ENCODE results near the gene DCXR. TPM values are rescaled to one million over a fixed set of nuclear protein-coding genes. Genes with fewer than 3 reads are reported as not detected.

Gene DCXR
- polyA plus RNA-seq, 3 donors: 88.8 to 93.1 (median 90.3) TPM

DNA sequence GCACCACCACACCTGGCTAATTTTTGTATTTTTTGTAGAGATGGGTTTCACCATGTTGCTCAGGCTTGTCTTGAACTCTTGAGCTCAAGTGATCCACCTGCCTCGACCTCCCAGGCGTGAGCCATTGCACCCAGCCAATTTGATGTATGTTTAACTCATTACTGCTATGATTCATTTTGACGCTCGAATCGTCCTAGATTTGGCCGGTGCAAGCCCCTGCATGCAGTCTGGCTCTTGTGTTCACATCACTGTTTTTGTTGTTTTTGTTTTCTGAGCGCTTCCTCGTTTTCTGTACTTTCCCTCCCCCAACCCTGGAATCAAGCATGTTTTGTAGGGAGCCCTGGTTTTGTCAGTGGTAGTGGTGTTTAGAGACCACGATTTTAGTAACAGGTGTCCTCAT is 35.9 kb upstream of the DCXR start:
- Mint-ChIP-seq H3K27me3 (ENCODE audit: low read depth in 3 of 3) (peaks cover 3 to 8% (median 8%) of the 10 kb centered on the region in 3 donors), H3K4me3 (no peak overlapping the region), H3K27ac (no peak overlapping the region), H3K4me1 (no peaks in the 10 kb centered on the region), H3K36me3 (peaks cover 3% of the 10 kb centered on the region in 2 donors), H3K9me3 (peaks cover 0 to 1% (median 0%) of the 10 kb centered on the region in 7 donors)
- Histone ChIP-seq H3K4me3 (replicated peaks in 1 of 3; ENCODE audit: low read depth in 2 of 3, low read length in 3 of 3) (no peak overlapping the region), H3K27me3 (ENCODE audit: control insufficient read depth in 2 of 2, insufficient read depth in 2 of 2, low read length in 2 of 2) (no peaks in the 10 kb centered on the region), H3K9me3 (replicated peaks in 1 of 2; ENCODE audit: control insufficient read depth in 1 of 2, insufficient read depth in 1 of 2, low read length in 2 of 2) (no peaks in the 10 kb centered on the region), H3K9ac (ENCODE audit: insufficient read depth, low read length, poor library complexity, severe bottlenecking) (no peak overlapping the region), H3K4me2 (replicated peaks; ENCODE audit: extremely low read depth, low read length, poor library complexity, severe bottlenecking) (no peak overlapping the region), H3K79me2 (ENCODE audit: insufficient read depth, low read length) (no peaks in the 10 kb centered on the region), H3K4me1 (ENCODE audit: control insufficient read depth in 1 of 2, insufficient read depth in 2 of 2, low read length in 2 of 2) (no peaks in the 10 kb centered on the region), H3K27ac (ENCODE audit: low read depth in 1 of 2, low read length in 2 of 2) (no peak overlapping the region), H3K36me3 (replicated peaks in 1 of 2; ENCODE audit: control insufficient read depth in 1 of 2, insufficient read depth in 2 of 2, low read length in 2 of 2) (no peaks in the 10 kb centered on the region), H2AFZ (ENCODE audit: insufficient read depth, low read depth, low read length, poor library complexity, severe bottlenecking) (no peak overlapping the region), H4K20me1 (ENCODE audit: insufficient read depth, low read length) (no peaks in the 10 kb centered on the region)
- TF ChIP-seq, protein P1, sequence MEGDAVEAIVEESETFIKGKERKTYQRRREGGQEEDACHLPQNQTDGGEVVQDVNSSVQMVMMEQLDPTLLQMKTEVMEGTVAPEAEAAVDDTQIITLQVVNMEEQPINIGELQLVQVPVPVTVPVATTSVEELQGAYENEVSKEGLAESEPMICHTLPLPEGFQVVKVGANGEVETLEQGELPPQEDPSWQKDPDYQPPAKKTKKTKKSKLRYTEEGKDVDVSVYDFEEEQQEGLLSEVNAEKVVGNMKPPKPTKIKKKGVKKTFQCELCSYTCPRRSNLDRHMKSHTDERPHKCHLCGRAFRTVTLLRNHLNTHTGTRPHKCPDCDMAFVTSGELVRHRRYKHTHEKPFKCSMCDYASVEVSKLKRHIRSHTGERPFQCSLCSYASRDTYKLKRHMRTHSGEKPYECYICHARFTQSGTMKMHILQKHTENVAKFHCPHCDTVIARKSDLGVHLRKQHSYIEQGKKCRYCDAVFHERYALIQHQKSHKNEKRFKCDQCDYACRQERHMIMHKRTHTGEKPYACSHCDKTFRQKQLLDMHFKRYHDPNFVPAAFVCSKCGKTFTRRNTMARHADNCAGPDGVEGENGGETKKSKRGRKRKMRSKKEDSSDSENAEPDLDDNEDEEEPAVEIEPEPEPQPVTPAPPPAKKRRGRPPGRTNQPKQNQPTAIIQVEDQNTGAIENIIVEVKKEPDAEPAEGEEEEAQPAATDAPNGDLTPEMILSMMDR (IDR thresholded peaks at IDR 0.05): no peak
- intact Hi-C loops (cut with micrococcal nuclease): no loop called here
- 98% methylated on average over 7 of the region's 9 CpGs for WGBS (ENCODE audit: insufficient coverage)
- DNase-seq: no peak

DNA sequence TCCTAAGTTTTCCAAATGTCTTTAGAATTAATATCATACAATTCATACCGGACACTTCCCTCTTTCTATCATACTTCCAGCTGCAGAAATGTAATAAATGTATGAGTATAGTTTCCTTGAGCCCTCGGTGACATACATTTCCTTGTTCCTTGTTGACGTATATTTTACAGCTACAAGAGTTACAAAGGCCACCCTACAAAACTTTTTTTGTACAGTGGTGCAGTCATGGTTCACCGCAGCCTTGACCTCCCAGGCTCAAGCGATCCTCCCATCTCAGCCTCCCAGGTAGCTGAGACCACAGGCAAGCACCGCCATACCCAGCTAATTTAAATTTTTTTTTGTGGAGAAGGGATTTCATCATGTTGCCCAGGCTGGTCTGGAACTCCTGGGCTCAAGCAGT is 35.3 kb upstream of the DCXR start:
- H3K27me3 Mint-ChIP-seq (ENCODE audit: low read depth in 3 of 3): peaks cover 3 to 8% (median 8%) of the 10 kb centered on the region in 3 donors
- TF ChIP-seq, protein P1 (IDR thresholded peaks at IDR 0.05): no peak
- no peak overlapping the region for H2AFZ ChIP-seq (ENCODE audit: insufficient read depth, low read depth, low read length, poor library complexity, severe bottlenecking)
- WGBS (ENCODE audit: insufficient coverage): 100% methylated on average over 1 of the region's 6 CpGs
- H3K27me3 ChIP-seq (ENCODE audit: control insufficient read depth in 2 of 2, insufficient read depth in 2 of 2, low read length in 2 of 2): no peaks in the 10 kb centered on the region
- no peaks in the 10 kb centered on the region for H4K20me1 ChIP-seq (ENCODE audit: insufficient read depth, low read length)
- no peak overlapping the region for H3K4me3 ChIP-seq (replicated peaks in 1 of 3; ENCODE audit: low read depth in 2 of 3, low read length in 3 of 3)
- no peak overlapping the region for H3K4me3 Mint-ChIP-seq
- H3K4me1 Mint-ChIP-seq: no peaks in the 10 kb centered on the region
- H3K36me3 Mint-ChIP-seq: no peaks in the 10 kb centered on the region
- no peaks in the 10 kb centered on the region for H3K4me1 ChIP-seq (ENCODE audit: control insufficient read depth in 1 of 2, insufficient read depth in 2 of 2, low read length in 2 of 2)
- intact Hi-C loops (cut with micrococcal nuclease): no loop called here
- no peak overlapping the region for H3K9ac ChIP-seq (ENCODE audit: insufficient read depth, low read length, poor library complexity, severe bottlenecking)
- H3K27ac Mint-ChIP-seq: no peak overlapping the region
- H3K36me3 ChIP-seq (replicated peaks in 1 of 2; ENCODE audit: control insufficient read depth in 1 of 2, insufficient read depth in 2 of 2, low read length in 2 of 2): no peaks in the 10 kb centered on the region
- no peak overlapping the region for H3K4me2 ChIP-seq (replicated peaks; ENCODE audit: extremely low read depth, low read length, poor library complexity, severe bottlenecking)
- H3K9me3 ChIP-seq (replicated peaks in 1 of 2; ENCODE audit: control insufficient read depth in 1 of 2, insufficient read depth in 1 of 2, low read length in 2 of 2): no peaks in the 10 kb centered on the region
- no peak for DNase-seq
- no peaks in the 10 kb centered on the region for H3K79me2 ChIP-seq (ENCODE audit: insufficient read depth, low read length)
- H3K9me3 Mint-ChIP-seq: no peaks in the 10 kb centered on the region
- H3K27ac ChIP-seq (ENCODE audit: low read depth in 1 of 2, low read length in 2 of 2): no peak overlapping the region
